GM21723 (cell line): ENCODE results near the gene MLLT6.

Experiments used
- ATAC-seq: cut with Tn5 transposase; IDR thresholded peaks from one replicate; pipeline ENCODE4 v1.9.1; 2021; ENCODE audit warnings: mild to moderate bottlenecking, moderate library complexity; ENCODE audit not compliant: unreplicated experiment

The MLLT6 gene

GRCh38 chr17:38706505-38707216 is 1.6 kb downstream of the MLLT6 start:
- no peak for ATAC-seq

GRCh38 chr17:38707678-38708351 is 2.7 kb downstream of the MLLT6 start:
- no peak for ATAC-seq

- ATAC-seq = no peak
Measured at GRCh38 chr17:38709104-38709820, 4.2 kb downstream of the MLLT6 start.

- ATAC-seq = no peak
Measured at GRCh38 chr17:38709864-38710603, 5.0 kb downstream of the MLLT6 start.

DNA sequence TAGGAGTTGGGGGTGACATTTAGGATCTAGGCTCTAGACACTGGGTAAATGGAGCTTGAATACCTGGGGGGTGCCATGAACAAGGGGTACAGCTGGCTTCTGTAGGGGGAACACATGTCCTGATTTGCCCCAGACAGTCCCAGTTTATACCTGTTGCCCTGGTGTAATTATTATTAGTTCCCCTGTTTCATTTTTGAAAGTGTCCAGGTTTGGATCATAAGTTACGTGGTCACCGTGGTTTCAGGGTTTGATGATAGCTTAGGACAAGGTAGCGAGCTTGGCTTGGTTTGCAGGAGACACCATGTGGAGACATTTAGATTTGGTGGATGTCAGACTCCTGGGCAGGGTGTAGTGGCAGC is 5.5 kb downstream of the MLLT6 start:
- no peak for ATAC-seq

GRCh38 chr17:38710985-38711384 is 5.9 kb downstream of the MLLT6 start:
- no peak for ATAC-seq

- no peak for ATAC-seq
Measured at GRCh38 chr17:38711792-38712571, 6.9 kb downstream of the MLLT6 start.

- ATAC-seq = no peak
Measured at GRCh38 chr17:38712593-38712992, 7.5 kb downstream of the MLLT6 start.

DNA sequence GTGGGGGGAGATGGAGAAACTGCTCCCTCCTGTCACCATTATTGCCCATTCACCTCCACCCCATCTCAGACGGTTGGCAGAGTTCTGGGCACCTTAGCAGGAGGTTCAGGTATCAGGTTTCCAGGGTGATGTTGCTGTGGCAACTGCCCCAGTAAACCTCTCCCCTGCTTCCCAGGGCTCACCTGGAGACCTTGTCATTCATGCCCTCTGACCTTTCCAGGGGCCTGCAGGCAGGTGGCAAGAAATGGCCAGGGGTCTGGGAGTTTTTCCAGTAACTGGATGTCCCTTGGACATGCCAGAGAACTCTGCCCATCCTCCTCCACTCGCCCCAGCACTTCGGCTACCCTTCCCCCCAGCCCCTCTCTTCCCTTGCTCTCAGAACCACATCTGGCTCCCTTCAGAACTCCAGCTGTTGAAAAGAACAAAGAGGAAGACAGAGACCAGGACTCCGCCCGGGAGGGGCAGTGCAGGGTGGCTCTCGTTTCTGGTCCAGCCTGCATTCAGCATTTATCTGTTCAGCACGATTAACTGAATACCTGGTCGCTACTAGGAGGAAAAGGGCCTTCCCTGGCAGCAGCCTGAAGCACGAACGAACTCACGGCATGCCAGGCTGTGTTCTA is 8.5 kb downstream of the MLLT6 start:
- ATAC-seq = no peak

GRCh38 chr17:38715216-38715943 is 10.3 kb downstream of the MLLT6 start:
- ATAC-seq = no peak

DNA sequence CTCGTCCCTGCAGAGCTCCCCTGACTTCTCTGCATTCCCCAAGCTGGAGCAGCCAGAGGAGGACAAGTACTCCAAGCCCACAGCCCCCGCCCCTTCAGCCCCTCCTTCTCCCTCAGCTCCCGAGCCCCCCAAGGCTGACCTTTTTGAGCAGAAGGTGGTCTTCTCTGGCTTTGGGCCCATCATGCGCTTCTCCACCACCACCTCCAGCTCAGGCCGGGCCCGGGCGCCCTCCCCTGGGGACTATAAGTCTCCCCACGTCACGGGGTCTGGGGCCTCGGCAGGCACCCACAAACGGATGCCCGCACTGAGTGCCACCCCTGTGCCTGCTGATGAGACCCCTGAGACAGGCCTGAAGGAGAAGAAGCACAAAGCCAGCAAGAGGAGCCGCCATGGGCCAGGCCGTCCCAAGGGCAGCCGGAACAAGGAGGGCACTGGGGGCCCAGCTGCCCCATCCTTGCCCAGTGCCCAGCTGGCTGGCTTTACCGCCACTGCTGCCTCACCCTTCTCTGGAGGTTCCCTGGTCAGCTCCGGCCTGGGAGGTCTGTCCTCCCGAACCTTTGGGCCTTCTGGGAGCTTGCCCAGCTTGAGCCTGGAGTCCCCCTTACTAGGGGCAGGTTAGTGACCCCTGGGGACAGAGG is 11.4 kb downstream of the MLLT6 start:
- ATAC-seq = no peak

- no peak for ATAC-seq
Measured at GRCh38 chr17:38717139-38717745, 12.2 kb downstream of the MLLT6 start.

DNA sequence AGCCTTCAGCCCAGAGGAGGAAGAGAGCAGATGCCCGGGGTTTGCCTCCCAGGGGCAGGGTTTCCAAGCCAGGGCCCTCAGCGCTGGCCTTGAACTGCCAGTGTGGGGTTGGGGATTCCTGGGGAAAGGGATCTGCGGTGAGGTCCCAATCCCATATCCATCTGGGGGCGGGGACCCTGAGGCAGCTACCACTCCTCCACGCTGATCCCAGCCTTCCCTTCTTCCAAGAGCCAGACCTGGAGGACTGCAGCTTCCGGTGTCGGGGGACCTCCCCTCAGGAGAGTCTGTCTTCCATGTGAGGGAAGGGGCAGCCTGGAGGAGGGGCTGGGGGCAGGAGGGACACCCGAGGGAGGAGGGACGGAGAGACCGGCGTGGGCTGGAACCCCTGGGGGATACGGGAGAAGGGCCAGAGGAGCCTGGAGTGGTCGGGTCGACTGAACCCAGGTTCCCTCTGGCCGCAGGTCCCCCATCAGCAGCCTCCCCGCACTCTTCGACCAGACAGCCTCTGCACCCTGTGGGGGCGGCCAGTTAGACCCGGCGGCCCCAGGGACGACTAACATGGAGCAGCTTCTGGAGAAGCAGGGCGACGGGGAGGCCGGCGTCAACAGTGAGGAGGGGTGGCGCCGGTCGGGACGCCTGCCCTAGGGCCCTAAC is 14.3 kb downstream of the MLLT6 start:
- no peak for ATAC-seq

GRCh38 chr17:38719943-38720641 is 15.0 kb downstream of the MLLT6 start:
- ATAC-seq = no peak

- ATAC-seq = no peak
Measured at GRCh38 chr17:38720941-38721340, 15.9 kb downstream of the MLLT6 start.

GRCh38 chr17:38721802-38722201 is 16.7 kb downstream of the MLLT6 start:
- no peak for ATAC-seq

- no peak for ATAC-seq
Measured at GRCh38 chr17:38724337-38724988, 19.4 kb downstream of the MLLT6 start.
